ENCODE data around the gene EFNA5.
"Not testable (repeated sequence)": the region's sequence is repeated elsewhere in the genome, so short reads cannot be mapped to it uniquely, and the experiment has no call there.

Gene EFNA5

DNA sequence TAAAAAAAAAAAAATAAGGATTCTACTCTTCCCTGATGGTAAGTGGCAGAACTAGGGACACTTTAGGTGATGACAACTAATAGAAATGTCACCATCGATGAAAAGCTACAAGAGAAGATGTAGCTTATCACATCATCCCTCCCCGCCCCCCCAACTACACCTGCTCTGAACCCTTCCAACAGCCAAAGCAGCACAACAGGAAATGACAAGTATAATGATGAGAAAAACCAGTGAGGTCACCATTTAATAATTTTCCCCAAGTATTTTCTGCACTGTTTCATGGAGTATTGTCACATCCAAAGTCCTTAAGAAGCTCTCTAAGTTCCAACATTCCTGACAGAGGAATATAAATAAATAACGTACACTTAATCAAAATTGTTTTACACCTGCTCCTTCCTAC is 221.4 kb downstream of the EFNA5 start:
- no peak for DNase-seq

DNA sequence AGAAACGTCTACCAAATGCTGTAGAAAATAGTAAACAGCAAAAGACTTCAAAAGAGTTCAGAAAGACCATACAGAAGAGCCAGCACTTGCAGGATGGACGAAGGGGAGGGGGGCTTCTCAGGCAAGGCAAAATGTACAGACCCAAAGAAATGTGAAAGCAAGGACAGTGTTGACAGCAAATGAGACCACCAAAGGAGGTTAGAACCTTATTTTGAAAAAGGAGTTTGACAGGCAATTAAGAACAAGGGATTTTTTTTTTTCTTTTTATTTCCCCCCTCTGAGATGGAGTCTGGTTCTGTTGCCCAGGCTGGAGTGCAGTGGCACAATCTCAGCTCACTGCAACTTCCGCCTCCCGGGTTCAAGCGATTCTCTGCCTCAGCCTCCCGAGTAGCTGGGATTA is 223.2 kb downstream of the EFNA5 start:
- no peak for DNase-seq

DNA sequence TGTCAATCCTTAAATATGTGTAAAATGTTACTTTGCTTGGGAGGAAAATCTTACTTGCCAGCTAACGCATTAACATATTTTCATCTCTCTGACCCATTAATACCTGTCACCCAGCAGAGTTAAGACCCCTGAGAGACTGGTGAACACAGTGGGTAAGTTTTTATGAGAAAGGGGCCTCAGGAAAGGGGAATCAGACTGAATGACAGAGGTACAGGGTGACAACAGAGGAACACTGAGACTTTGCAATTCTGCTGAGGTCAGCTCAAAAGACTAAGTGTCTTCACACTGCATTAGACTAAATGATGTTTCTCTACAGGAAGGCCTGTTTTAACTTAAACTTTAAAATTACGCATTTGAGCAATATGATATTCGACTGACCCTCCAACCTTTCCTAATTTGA is 223.8 kb downstream of the EFNA5 start:
- no peak for DNase-seq

DNA sequence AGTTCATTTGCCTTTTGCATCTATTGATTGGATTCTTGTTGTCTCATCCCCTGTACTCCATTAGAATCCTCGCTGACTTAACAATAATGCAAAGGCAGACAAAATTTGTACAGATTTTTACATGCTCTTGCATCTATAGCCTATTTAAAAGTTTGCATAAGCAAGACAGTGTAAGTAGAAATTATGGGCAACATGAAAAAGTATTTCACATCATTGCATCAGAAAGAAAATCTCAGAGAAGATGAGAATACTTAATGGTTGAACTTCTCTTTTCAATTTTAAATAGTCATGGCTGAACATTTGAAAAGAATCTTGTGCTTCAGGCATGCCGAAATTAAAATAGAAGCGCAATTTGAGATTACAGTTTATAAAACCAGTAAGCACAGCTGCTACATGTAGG is 226.4 kb downstream of the EFNA5 start:
- no peak for DNase-seq

DNA sequence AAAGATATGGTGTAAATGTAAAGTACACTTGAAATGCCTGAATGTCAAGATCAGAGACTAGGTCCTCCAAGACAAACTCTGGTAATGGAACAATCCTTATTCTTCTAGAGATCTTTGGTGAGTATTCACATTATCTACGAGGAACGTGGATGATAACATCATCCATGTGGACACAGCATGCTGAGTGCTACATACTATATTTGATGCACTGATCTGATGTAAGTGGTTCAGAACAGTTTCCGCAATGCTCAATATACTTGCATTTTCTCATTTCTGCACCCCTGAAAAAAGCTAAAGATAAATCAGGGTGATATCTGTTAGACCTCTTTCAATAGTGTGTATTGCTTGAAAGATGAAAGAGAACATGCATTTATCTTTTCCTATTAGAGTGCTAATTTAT is 226.8 kb downstream of the EFNA5 start:
- DNase-seq: no peak

DNA sequence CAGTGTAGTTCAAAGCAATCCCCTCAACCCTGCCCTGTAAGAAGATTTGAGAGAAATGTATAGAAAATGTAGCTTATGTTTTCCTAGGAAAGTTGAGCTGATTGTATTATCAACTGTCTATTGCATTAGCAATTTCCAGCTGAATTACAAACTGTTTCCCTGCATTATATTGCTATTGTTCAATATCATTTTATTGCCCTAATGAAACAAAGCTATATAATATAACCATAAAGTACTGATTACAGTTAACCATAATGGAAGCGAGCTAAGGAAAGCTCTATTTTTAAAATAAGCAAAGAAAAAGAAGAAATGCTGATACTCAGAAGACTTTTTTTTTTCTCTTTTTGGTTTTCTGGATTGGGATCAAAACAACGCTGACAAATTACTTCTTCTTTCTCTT is 228.3 kb downstream of the EFNA5 start:
- DNase-seq: no peak

DNA sequence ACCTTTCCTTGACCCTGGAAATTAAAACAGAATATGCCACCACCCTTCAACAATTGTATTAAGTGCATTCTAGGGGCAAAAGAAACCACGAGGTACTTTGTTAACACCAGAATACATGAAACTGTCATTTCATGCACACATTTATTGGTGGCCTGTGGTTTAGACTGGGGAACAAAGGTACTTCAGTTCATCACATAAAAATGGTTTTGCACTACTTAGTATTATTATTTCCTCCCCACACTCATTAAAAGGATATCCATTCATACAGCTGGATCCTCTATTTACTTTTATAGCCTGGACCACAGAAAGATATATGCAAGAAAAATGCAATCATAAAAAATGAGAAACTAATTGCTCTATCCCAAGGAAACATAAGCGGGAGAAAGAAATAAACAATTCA is 230.9 kb downstream of the EFNA5 start:
- DNase-seq: no peak

DNA sequence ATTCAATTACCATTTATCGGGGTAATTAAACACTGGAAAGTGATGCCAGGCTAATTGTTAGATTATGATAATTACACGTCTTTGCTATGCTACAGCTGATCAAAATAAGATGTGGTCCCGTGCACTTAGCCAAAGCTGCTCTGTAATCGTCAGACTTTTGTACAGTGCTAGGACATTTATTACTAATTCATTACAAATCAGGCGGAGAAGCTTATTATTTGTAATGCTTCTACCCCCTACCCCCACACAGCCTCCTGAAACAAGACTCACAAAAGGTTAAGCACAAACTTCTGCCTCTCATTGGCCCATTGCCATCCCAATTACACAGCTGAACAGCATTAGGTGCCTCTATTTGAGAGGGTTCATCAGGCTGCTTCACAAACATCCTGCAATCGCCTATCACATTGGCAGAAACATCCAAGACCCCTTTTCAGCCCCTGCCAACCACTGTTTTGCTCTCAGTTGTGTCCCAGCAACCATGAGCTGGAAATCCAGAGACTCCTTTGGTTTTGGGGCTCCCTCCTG is 232.7 kb downstream of the EFNA5 start:
- no peak for DNase-seq

DNA sequence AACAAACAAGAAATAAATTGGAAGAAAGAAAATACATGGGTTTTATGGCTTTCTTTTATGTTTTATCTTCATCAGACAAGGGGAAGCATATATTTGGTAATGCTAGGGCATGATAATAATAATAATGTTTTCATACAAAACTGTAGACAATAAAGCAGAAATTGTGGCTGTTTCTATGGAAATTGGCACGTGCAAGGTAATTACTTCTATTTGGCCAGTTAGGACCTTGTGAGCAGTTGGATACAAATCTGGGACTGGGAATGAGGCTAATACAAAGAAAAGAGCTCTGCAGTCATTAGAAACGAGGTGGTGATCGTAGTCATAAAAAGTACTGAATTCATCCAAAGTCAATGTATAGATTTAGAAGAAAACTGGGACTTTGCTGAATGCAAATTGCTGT is 233.6 kb downstream of the EFNA5 start:
- no peak for DNase-seq

DNA sequence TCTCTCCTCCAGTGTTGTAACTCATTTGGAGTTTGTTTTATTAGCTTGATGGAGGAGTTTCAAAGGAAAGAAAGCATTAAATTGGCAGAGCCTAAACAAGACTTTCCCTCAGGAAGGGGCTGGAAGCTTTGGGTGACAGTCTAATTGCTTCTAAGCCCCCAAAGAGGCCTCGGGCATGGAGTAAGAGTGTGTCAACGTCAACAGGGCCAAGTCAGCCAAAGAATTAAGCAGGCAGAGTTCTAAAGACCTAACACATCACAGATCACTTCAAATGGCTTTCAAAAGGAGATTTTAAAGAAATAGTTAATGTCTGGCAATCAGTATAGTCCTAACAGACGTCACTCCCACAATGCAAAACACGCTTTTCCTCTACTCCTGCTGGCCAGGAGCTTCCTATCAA is 234.5 kb downstream of the EFNA5 start:
- no peak for DNase-seq

DNA sequence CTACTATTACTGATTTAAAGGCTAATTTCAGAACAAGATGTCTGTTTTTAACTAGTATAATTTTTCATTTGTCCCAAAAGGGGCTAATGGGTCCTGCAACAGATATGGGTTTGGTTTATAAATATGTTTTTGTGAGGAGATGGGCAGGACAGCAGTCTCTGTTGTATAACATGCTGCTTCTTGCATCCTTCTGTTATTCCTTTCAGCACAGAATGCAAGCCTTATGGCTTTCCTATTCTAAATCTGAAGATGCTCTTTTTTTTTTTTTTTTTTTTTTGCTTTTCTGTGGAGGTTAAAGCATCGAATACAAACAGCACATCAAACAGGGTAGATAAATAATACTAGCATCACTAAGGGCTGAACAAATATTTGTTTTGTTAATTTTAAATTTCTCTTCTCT is 235.7 kb downstream of the EFNA5 start:
- DNase-seq: no peak

DNA sequence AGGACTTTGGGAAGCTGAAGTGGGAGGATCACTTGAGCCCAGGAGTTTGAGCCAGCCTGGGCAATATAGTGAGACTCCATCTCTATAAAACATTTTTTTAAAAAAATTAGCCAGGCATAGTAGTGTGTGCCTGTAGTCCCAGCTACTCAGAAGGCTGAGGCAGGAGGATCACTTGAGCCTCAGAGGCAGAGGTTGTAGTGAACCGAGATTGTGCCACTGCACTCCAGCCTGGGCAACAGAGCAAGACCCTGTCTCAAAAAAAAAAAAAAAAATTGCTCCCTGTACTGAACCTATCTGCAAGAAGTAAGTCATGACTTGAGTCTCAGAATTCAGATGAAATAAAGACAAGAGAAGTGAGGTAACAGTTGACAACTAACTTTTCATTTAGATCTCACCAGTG is 237.1 kb downstream of the EFNA5 start:
- DNase-seq: not testable (repeated sequence)

DNA sequence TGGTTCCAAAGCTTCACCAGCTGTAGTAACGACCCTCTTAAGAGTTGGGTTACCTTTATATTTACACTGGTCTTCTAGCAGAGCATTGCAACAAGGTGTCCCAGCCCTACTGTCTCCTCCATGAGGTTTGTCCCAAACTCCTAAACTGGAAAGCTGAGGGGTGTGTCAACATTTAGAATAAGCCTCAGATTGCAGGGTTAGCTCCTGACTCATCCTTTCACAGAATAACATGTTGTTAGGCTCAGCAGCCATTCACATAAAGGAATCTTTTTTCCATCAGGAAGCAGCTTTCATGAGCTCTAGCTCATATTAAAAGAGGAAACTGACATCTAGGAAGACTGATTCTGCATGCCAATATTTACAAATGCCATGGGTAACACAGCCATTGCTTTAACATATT is 238.7 kb downstream of the EFNA5 start:
- DNase-seq: no peak

DNA sequence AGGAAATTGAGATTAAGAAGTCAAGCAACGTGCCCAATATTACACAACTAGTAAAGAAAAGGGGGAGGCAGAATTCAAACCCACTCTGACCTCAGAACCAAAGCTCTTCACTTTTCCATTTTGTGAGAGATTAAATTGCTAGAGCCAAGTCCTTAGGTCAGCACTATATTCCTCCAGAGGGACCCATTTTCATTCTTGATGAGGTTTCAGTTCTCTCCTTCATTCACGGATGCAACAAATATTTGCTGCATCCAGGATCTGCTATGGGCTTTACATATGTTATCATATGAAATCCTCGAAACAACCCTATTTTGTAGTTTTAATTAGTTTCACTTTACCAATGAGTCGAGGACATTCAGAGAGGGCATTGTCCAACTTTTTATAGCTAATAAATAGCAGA is 239.2 kb downstream of the EFNA5 start:
- no peak for DNase-seq

DNA sequence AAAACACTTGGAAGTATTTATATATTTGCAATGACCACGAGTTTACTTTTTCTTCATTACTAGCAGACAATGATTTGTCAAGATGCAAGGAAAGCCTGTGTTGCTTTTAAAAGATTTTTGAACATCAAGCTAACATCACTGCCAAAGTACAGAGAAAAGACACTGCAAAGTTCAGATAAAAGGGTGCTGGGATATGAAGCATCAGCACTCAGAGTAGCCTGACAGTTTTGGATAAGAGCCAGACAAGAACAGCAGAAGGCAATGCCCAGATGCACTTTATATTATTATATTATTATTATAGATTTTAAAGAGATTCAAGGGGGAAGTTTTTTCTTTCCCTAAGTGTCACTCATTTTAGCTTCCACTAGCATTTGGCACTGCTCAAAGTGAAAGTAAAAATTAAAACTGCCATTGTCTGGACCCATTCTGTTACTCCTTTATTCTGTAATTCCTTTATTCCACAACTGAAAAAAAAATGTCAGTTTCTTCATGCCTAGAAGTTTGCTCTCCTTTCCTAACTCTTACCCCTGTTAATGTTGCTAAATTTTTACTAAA is 240.6 kb downstream of the EFNA5 start:
- no peak for DNase-seq

DNA sequence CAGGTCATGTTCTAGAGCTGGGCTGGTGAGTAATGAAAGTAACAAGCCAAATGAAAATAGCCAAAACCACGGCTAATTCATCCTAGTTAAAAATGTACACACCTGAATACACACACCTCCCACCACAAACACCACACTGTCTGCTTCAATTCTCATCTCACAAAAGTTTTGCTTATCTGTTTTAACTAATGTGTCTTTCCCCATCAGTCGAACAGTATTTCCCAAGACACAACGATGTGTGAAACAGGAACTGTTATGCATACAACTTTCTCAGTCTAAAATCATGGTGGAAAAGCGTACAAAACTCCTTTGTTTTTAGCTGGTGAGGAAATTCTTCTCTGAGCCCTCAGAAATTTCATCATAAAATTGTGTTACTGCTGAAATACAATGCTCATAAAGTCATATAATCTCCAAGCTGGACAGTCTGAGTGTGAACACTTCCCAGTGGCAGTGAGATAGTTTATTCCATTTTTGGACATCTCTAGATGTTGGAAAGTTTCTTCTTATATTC is 242.4 kb downstream of the EFNA5 start:
- no peak for DNase-seq

DNA sequence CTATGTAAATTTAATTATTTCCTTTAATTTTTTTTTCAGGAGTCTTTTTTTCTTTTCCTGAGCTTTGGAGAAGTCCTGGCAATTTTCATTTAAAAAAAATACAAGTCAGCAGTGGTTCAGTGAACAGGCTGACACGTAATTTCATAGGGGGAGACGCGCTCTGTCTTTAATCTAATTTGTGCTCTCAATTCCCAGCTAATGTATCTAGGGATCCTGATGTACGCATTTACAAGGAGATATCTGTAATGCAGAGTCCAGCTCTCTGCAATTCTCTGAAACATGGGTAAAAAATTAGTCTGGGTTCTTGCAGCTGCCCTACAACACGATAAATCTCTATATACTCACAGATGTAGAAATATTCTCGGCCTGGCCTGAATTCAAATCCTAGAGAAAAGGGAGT is 243.9 kb downstream of the EFNA5 start:
- no peak for DNase-seq

DNA sequence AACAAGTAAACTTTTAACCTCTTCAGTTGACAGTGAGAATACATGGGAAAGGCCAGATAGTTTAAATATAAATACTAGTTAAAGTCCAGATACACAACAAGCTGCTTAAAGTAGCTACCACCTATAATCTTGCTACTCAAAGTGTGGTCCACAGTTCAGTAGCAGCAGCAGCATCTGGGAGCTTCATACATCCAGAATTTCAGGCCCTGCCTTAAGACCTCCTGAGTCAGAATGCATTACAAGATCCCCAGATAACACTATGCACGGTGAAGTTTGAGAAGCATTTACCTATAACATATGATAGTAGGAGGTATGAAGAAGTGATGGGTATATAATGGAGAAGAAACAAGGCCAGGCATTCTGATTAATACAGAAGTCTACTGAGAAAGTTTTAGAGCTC is 244.5 kb downstream of the EFNA5 start:
- no peak for DNase-seq

DNA sequence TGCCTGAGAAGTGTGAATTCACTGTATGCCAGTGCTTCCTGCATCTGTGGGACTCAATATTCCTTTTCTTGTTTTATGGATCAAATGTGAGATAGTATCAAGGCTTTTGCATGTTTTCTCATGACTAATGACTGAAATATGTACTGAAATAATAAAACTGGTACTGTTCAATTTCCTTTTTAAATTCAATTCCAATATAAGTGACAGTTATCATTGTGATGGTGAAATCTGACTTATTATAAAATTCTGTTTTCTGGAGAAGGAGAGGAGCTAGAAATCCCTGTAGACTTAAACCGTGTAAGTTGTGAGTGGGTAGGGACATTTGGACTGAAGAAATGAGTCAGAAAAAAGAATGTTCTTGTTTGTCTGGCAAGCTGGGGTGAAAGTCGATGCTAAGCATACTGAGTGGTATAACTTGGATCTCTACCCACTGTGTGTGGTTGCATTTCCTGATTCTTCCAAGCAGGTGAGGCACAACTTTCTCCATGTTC is 245.2 kb downstream of the EFNA5 start:
- DNase-seq: no peak

DNA sequence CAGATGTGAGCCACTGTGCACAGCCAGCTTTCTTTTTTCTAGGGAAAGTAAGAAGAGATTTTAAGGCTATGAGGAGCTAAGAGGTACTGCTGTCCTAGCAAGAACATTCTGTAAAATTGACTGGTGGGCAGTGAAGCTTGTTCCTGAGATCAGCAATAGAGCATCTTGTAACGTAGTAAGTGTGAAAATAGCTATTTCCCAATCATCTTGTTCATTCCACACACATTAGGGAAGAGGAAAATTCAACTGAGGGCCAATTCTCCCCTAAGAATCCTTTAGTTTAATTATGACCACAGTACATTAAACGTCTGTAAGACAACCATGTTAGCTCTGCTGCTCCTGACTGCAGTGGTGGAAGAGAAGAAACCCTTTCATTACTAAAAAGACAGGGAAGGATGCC is 246.2 kb downstream of the EFNA5 start:
- no peak for DNase-seq

DNA sequence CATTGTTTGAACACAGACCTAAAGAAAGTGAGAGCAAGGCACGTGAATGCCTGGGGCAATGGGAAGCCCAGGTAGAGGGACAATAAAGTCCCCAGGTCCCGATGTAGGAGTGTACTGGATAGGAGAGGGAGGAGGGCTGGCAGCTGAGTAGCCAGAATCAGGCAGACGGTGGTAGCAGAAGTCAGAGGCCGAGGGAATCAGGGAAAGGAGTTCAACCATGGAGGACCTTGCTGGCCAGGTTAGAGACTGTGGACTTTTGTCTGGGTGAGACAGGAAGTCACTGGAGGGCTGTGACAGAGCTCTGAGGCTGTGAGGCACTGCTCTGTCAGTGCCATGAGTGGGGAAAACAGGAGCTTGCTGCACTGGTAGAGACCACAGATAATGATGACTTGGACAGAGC is 248.2 kb downstream of the EFNA5 start:
- no peak for DNase-seq

DNA sequence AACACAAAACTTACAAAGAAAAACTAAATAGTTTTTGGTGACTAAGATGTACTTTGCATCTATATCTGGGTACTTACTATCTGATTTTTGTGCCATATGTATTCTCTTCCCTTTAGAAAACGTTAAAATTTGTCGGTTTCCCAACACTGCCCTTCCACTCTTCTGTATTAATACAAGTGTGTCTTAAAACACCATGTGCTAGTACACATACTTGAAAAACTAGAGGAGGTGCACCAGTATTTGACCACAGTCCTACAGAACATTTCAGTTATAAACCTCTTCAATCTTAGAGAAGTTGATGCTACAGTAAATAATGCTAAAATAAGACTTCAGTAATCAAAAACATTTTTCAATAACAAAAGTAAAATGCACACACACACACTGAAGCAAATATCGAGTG is 251.2 kb downstream of the EFNA5 start:
- no peak for DNase-seq

DNA sequence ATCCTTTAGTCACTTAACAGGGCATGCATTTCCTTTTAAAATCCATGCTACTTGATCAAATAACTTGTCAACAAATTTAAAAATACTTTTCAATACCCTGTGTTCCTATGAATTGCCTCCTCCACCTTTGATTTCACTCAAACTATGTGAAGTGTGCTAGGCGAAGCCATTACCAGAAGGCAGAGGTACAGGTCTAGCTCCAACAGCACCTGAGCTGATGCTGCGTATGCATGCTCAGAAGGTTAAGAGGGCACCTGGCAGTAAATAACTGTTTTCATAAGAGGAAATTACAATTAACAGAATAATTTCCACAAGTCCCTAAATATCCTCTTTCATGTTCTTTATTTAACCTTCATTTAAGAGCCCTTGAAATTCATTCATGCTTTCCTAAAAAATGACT is 251.8 kb downstream of the EFNA5 start:
- no peak for DNase-seq

DNA sequence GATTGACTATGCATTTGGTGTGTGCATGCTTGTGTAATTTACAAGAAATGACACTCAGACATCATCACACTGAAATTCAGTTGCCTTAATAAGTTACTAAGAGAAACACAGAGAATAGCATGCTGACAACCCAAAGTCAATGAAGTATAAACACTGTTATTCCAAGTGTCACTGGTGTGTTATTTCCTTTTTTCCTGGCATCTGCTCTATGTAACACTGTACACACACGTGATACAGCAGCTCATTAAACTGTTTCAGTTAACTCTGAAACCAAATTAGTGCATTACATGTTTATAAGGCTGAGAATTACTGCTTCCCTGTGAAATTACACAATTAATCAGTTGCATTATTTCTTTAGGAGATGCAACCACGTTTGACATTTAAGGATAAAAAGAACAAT is 252.7 kb downstream of the EFNA5 start:
- DNase-seq: no peak

DNA sequence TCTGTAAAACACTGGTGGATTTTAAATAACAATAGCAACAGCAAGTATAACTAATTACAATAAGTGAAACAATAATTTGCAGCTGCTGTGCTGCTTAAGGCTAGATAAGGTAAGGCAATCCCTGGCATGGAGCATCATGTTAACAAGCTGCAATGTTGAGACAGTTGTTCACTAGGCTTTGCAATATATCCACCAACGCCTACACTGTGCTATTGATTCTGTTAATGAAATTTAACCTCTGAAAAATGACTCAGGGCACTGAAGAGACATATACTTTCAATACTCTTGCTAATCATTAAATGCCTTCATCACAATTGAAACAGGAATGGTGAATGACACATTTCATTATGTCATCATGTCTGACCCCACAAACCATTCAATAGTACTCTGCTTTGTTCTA is 255.0 kb downstream of the EFNA5 start:
- no peak for DNase-seq

Data from DMS79 (cell line).